Endometrial microvascular endothelial cells (primary cell): ENCODE measurements around the gene RBM18. TPM values are rescaled to one million over a fixed set of nuclear protein-coding genes. Genes with fewer than 3 reads are reported as not detected.

Experiments used
- in situ Hi-C: cut with HindIII; loops from 2 replicates; pipeline ENCODE4 v1.10.0; 2017; ENCODE audit warnings: low sequenced_read_pairs, low pct_unique_long_range_greater_than_20kb; ENCODE audit errors: inconsistent ontology term
- total RNA-seq: library from RNA; depleted of rRNA; stranded (reverse); fragments of >200 nt; gene quantifications from one replicate; pipeline ENCODE4 v1.2.3, GENCODE V29; 2015; ENCODE audit errors: inconsistent ontology term

Gene RBM18
- total RNA-seq, 1 donor from 2014 or later, result 18.7 TPM

- in situ Hi-C loops, result no loop called here
These were observed 50.8 kb downstream of the RBM18 start for GRCh38 chr9:122213589-122214413.

- in situ Hi-C loops, result no loop called here
These were observed 51.5 kb downstream of the RBM18 start for GRCh38 chr9:122213102-122213588.

- in situ Hi-C loops, result no loop called here
These were observed 52.1 kb downstream of the RBM18 start for GRCh38 chr9:122212473-122213004.

- in situ Hi-C loops, result no loop called here
These were observed 55.2 kb downstream of the RBM18 start for GRCh38 chr9:122209451-122209850.

GRCh38 chr9:122207096-122207495 lies 57.5 kb downstream of the RBM18 start:
- in situ Hi-C loops, result no loop called here

GRCh38 chr9:122206118-122207046 lies 58.3 kb downstream of the RBM18 start:
- in situ Hi-C loops, result no loop called here

- in situ Hi-C loops, result no loop called here
These were observed 59.5 kb downstream of the RBM18 start for GRCh38 chr9:122205176-122205575.

GRCh38 chr9:122204491-122204890 lies 60.1 kb downstream of the RBM18 start:
- in situ Hi-C loops, result no loop called here

GRCh38 chr9:122204055-122204454 lies 60.6 kb downstream of the RBM18 start:
- in situ Hi-C loops, result no loop called here

- in situ Hi-C loops, result no loop called here
These were observed 62.5 kb downstream of the RBM18 start for GRCh38 chr9:122202111-122202510.

- in situ Hi-C loops, result no loop called here
These were observed 63.0 kb downstream of the RBM18 start for GRCh38 chr9:122201641-122202040.

GRCh38 chr9:122200960-122201595 lies 63.6 kb downstream of the RBM18 start:
- in situ Hi-C loops, result no loop called here

- in situ Hi-C loops, result no loop called here
These were observed 66.8 kb downstream of the RBM18 start for GRCh38 chr9:122197882-122198281.

- in situ Hi-C loops, result no loop called here
These were observed 67.2 kb downstream of the RBM18 start for GRCh38 chr9:122197426-122197825.

- in situ Hi-C loops, result no loop called here
These were observed 68.8 kb downstream of the RBM18 start for GRCh38 chr9:122195875-122196274.

GRCh38 chr9:122193651-122194050 lies 71.0 kb downstream of the RBM18 start:
- in situ Hi-C loops, result no loop called here

GRCh38 chr9:122192914-122193525 lies 71.6 kb downstream of the RBM18 start:
- in situ Hi-C loops, result no loop called here

- in situ Hi-C loops, result no loop called here
These were observed 72.3 kb downstream of the RBM18 start for GRCh38 chr9:122192261-122192875.
